Measurements from ENCODE around the gene SLC39A13. TPM values are rescaled to one million over a fixed set of nuclear protein-coding genes. Genes with fewer than 3 reads are reported as not detected.

SLC39A13 gene
- total RNA-seq, 1 experiment from 2014 or later: 50.2 TPM

DNA sequence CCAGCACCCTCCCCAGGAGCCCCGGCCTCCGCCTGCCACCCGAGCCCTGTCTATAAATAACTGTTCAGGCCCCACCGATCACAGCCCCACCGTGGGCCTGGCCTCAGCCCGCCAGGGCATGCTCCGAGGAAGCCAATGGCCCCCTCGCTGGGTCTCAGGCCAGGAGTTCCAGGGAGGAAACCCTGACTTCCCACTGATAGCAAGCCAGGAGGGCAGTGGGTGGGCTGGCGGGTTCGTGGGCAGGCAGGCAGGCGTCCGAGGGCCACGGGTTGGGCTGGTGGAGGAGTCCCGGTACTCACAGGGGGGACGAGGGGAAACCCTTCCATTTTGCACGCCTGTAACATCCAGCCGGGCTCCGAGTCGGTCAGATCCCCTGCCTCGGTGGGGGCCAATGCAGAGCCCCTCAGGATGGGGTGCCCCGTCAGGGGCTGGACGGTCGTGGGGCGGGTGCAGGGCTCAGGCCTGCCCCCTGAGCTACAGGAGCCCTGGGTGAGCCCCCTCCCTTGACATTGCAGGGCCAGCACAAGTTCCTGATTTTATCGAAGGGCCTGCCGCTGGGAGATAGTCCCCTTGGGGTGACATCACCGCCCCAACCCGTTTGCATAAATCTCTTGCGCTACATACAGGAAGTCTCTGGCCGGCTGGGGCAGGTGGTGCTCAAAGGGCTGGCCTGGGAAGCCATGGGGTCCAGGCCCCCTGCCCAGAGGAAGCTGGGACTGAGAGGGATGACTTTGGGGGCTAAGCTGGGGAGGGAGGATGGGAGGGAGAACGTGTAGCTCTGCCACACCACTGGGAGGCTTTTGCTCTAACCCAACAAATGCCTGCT is 30.2 kb upstream of the SLC39A13 start, which contains the start of gene SPI1:
TSS of gene SPI1 (minus strand) at position 538 of the 826 bp plus-strand sequence. CDS start at position 344, 194 bp downstream.
- Histone ChIP-seq H3K4me1 (ENCODE audit: control insufficient read depth, insufficient read depth, low read length) (no peaks in the 10 kb centered on the region; the same call in 1 of the 2 replicates), H3K9me3 (ENCODE audit: control insufficient read depth, insufficient read depth, low read depth, low read length) (no peaks in the 10 kb centered on the region), H3K27ac (ENCODE audit: low read length) (no peak within 1 kb of the TSS), H3K36me3 (ENCODE audit: control insufficient read depth, insufficient read depth, low read length) (no peaks in the 10 kb centered on the region), H3K4me3 (ENCODE audit: low read depth in 2 of 2, low read length in 2 of 2) (no peak within 1 kb of the TSS), H3K27me3 (ENCODE audit: control insufficient read depth, insufficient read depth, low read length) (no peaks in the 10 kb centered on the region)
- ChIA-PET CTCF (no interaction called here), POLR2A (no interaction called here)
- TF ChIP-seq, protein P1, sequence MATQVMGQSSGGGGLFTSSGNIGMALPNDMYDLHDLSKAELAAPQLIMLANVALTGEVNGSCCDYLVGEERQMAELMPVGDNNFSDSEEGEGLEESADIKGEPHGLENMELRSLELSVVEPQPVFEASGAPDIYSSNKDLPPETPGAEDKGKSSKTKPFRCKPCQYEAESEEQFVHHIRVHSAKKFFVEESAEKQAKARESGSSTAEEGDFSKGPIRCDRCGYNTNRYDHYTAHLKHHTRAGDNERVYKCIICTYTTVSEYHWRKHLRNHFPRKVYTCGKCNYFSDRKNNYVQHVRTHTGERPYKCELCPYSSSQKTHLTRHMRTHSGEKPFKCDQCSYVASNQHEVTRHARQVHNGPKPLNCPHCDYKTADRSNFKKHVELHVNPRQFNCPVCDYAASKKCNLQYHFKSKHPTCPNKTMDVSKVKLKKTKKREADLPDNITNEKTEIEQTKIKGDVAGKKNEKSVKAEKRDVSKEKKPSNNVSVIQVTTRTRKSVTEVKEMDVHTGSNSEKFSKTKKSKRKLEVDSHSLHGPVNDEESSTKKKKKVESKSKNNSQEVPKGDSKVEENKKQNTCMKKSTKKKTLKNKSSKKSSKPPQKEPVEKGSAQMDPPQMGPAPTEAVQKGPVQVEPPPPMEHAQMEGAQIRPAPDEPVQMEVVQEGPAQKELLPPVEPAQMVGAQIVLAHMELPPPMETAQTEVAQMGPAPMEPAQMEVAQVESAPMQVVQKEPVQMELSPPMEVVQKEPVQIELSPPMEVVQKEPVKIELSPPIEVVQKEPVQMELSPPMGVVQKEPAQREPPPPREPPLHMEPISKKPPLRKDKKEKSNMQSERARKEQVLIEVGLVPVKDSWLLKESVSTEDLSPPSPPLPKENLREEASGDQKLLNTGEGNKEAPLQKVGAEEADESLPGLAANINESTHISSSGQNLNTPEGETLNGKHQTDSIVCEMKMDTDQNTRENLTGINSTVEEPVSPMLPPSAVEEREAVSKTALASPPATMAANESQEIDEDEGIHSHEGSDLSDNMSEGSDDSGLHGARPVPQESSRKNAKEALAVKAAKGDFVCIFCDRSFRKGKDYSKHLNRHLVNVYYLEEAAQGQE (IDR thresholded peaks at IDR 0.05; ENCODE audit: insufficient read depth in 1 of 2, low read depth in 2 of 2, low read length in 1 of 2): no peak
- TF ChIP-seq SIN3A (IDR thresholded peaks at IDR 0.05; ENCODE audit: borderline replicate concordance, insufficient read depth, low read depth, low read length): no peak
- TF ChIP-seq, protein P2, sequence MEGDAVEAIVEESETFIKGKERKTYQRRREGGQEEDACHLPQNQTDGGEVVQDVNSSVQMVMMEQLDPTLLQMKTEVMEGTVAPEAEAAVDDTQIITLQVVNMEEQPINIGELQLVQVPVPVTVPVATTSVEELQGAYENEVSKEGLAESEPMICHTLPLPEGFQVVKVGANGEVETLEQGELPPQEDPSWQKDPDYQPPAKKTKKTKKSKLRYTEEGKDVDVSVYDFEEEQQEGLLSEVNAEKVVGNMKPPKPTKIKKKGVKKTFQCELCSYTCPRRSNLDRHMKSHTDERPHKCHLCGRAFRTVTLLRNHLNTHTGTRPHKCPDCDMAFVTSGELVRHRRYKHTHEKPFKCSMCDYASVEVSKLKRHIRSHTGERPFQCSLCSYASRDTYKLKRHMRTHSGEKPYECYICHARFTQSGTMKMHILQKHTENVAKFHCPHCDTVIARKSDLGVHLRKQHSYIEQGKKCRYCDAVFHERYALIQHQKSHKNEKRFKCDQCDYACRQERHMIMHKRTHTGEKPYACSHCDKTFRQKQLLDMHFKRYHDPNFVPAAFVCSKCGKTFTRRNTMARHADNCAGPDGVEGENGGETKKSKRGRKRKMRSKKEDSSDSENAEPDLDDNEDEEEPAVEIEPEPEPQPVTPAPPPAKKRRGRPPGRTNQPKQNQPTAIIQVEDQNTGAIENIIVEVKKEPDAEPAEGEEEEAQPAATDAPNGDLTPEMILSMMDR (IDR thresholded peaks at IDR 0.05): no peak
- TF ChIP-seq POLR2AphosphoS5 (IDR thresholded peaks at IDR 0.05; ENCODE audit: low read depth, low read length): no peak
- TF ChIP-seq TCF7L2 (IDR thresholded peaks at IDR 0.05; ENCODE audit: low read depth, low read length): no peak
- no peak for DNase-seq (ENCODE audit: low read depth, low spot score)
- ATAC-seq: no peak
- intact Hi-C loops (cut with micrococcal nuclease; ENCODE audit: unreplicated experiment) (no loop called here), in situ Hi-C loops (cut with HindIII; ENCODE audit: low pct_unique_long_range_greater_than_20kb, low sequenced_read_pairs) (no loop called here)
- BruUV-seq (replicated peaks): no TSS peak

DNA sequence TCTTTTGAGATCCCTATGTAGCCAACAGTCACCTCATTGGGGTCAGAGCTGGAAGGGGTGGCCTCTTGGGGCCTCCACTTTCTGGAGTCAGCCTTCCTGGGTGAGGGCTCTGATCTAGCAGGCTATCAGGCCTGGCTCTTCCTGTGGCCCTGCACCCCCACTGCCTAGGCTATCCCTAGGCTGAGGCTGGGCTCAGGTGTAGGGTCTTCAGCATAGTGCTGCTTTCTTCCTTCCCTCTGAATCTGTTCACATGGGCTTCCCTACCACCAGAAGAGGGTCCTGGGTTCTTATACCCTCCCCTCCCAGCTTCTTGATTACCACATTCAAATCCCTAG is 29.6 kb upstream of the SLC39A13 start:
- no peaks in the 10 kb centered on the region for H3K27me3 ChIP-seq (ENCODE audit: control insufficient read depth, insufficient read depth, low read length)
- CTCF ChIA-PET: no interaction called here
- no peaks in the 10 kb centered on the region; the same call in 1 of the 2 replicates for H3K4me1 ChIP-seq (ENCODE audit: control insufficient read depth, insufficient read depth, low read length)
- no peaks in the 10 kb centered on the region for H3K36me3 ChIP-seq (ENCODE audit: control insufficient read depth, insufficient read depth, low read length)
- BruUV-seq (replicated peaks): no TSS peak
- no peak for TF ChIP-seq SIN3A (IDR thresholded peaks at IDR 0.05; ENCODE audit: borderline replicate concordance, insufficient read depth, low read depth, low read length)
- TF ChIP-seq, protein P2 (IDR thresholded peaks at IDR 0.05): no peak
- no peaks in the 10 kb centered on the region for H3K9me3 ChIP-seq (ENCODE audit: control insufficient read depth, insufficient read depth, low read depth, low read length)
- POLR2A ChIA-PET: no interaction called here
- H3K27ac ChIP-seq (ENCODE audit: low read length): no peak overlapping the region
- ATAC-seq (no peak), DNase-seq (ENCODE audit: low read depth, low spot score) (no peak)
- H3K4me3 ChIP-seq (ENCODE audit: low read depth in 2 of 2, low read length in 2 of 2): no peak overlapping the region
- intact Hi-C loops (cut with micrococcal nuclease; ENCODE audit: unreplicated experiment): no loop called here
- in situ Hi-C loops (cut with HindIII; ENCODE audit: low pct_unique_long_range_greater_than_20kb, low sequenced_read_pairs): no loop called here
